GM18519 (cell line): ENCODE results near the gene RPL27.
"Not testable (repeated sequence)": the region's sequence is repeated elsewhere in the genome, so short reads cannot be mapped to it uniquely, and the experiment has no call there.

ENCODE experiments used
- ATAC-seq: cut with Tn5 transposase; IDR thresholded peaks from one replicate; pipeline ENCODE4 v1.9.1; 2021; ENCODE audit warnings: mild to moderate bottlenecking, moderate library complexity; ENCODE audit not compliant: unreplicated experiment, low FRiP score

RPL27 gene

DNA sequence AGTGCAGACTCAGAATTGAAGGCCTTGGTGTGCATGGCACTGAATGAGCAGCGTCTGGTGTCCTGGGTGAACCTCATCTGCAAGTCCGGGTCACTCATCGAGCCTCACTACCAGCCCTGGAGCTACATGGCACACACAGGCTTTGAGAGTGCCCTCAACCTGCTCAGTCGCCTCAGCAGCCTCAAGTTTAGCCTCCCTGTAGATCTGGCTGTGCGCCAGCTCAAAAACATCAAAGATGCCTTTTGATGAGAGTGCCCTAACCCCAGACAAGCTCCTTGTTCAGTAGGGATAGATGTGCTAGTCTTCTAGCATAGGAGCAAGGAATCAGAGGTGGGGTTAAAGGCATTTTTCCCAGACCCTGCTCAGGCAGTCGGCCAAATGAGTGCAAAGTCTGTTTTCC lies 6.7 kb upstream of the RPL27 start:
- ATAC-seq = no peak

GRCh38 chr17:42992872-42993271 lies 5.3 kb upstream of the RPL27 start:
- no peak for ATAC-seq

DNA sequence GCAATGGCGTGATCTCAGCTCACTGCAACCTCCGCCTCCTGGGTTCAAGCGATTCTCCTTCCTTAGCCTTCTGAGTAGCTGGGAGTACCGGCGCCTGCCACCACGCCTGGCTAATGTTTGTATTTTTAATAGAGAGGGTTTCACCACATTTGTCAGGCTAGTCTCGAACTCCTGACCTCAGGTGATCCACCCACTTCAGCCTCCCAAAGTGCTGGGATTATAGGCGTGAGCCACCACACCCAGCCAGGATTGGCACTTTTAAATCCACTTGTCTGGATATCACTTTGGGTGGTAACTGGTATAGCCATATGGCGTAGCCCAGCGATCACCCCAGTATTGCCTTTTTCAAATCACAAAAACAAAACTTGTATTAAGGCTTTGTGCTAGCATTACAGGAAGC lies 4.3 kb upstream of the RPL27 start:
- ATAC-seq = not testable (repeated sequence)

- ATAC-seq = no peak
Observed at GRCh38 chr17:42997390-42997983, 732 bp upstream of the RPL27 start.

GRCh38 chr17:42999003-42999525 lies 845 bp downstream of the RPL27 start:
- ATAC-seq = no peak

GRCh38 chr17:43000894-43001293 lies 2.7 kb downstream of the RPL27 start:
- ATAC-seq = not testable (repeated sequence)

- no peak for ATAC-seq
Observed at GRCh38 chr17:43003542-43004172, 5.4 kb downstream of the RPL27 start.

DNA sequence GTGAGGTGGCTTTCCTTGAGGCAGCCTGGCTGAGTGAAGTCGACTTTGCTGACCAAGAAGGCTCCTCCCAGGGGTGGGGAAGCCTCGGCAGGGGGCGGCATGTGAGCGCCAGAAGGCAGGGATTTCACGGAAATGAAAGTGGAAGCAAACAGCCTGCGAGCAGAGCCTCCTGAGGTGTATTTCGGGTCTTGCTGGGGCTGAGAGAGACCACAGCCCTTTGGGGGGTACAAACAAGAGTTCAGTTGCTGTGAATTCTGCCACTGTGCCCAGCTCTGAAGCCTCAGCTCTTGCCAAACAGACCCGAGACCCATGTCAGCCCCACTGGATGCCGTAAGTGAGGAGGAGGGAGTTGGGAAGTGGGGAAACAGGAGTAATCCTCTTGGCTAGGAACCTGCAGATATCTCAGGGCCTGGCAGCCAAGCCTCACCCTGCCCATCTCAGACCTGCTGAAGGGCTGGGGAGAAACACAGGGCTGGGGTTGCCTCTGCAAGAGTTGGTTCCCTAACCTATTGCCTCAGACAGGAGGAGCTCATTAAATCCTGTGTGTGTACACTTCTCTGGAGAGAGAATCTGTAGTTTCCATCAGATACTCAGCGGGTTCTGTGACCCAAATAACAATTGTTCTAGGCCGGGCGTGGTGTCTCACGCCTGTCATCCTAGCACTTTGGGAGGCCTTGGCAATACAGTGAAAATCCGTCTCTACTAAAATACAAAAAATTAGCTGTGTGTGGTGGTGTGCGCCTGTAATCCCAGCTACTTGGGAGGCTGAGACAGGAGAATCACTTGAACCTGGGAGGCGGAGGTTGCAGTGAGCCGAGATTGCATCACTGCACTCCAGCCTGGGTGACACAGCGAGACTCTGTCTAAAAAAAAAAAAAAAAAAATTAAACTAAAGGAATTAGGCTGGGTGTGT lies 8.7 kb downstream of the RPL27 start, which contains the start of gene IFI35:
IFI35 (plus strand) TSS at position 146 of the 913 bp plus-strand sequence; CDS start at position 310, 164 bp downstream.
- no peak for ATAC-seq

GRCh38 chr17:43010667-43011308 lies 12.6 kb downstream of the RPL27 start:
- ATAC-seq = no peak

DNA sequence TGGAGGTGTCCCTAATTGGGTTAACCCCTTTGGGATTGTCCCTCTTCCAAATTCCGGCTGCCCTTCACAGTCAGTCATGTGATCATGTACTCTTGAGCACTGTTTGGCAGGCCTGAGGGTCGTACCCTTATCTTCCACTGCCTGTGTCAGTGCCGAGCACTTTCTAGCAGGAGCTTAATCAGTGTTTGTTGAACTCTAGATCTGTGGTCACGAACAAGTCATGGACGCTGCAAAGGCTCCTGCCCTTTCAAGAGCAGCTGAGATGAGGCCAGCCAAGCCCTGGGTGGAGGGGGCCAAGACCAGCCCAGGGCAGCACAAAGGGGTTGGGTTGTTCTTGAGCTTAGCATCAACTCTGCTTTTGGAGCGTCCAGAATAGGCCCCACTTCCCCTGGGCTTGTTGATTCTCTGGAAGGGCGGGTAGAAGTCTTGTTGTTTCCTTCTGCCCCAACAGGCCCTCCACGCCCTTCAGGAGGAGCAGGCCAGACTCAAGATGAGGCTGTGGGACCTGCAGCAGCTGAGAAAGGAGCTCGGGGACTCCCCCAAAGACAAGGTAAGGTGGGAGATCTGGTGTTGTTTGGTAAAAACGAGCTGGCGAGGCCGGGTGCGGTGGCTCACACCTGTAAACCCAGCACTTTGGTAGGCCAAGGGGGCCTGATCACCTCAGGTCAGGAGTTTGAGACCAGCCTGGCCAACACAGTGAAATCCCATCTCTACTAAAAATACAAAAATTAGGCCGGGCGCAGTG lies 13.7 kb downstream of the RPL27 start:
- no peak for ATAC-seq

DNA sequence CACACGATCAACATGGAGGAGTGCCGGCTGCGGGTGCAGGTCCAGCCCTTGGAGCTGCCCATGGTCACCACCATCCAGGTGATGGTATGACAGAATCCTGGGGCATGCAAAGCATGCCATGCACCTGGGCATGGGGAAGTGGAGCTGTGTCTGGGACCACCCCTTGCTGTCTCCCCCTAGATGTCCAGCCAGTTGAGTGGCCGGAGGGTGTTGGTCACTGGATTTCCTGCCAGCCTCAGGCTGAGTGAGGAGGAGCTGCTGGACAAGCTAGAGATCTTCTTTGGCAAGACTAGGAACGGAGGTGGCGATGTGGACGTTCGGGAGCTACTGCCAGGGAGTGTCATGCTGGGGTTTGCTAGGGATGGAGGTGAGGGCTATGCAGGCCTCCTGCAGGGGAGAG lies 15.1 kb downstream of the RPL27 start:
- ATAC-seq = no peak

GRCh38 chr17:43014020-43014648 lies 15.9 kb downstream of the RPL27 start:
- ATAC-seq = no peak

- ATAC-seq = no peak
Observed at GRCh38 chr17:43014649-43015542, 16.7 kb downstream of the RPL27 start.

- no peak for ATAC-seq
Observed at GRCh38 chr17:43015579-43015978, 17.4 kb downstream of the RPL27 start.

DNA sequence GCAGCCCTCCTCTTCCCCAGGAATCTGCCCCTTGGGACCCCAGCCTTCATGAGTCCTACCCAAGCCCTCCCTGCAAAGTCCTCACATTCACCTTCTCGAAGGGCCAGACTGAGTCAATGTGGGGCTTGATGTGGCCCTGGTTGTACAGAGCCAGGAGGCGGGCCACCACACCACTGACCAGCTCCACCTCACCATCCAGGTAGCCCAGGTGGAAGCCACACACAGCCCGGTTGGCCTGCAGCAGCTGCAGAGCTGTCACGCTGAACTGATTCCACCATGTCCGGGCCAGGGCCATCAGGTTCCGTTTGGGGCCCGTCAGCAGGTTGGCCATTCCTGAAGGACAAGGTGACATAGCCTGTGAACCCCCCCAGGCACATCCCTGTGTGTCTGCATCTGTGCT lies 18.0 kb downstream of the RPL27 start:
- ATAC-seq = no peak

DNA sequence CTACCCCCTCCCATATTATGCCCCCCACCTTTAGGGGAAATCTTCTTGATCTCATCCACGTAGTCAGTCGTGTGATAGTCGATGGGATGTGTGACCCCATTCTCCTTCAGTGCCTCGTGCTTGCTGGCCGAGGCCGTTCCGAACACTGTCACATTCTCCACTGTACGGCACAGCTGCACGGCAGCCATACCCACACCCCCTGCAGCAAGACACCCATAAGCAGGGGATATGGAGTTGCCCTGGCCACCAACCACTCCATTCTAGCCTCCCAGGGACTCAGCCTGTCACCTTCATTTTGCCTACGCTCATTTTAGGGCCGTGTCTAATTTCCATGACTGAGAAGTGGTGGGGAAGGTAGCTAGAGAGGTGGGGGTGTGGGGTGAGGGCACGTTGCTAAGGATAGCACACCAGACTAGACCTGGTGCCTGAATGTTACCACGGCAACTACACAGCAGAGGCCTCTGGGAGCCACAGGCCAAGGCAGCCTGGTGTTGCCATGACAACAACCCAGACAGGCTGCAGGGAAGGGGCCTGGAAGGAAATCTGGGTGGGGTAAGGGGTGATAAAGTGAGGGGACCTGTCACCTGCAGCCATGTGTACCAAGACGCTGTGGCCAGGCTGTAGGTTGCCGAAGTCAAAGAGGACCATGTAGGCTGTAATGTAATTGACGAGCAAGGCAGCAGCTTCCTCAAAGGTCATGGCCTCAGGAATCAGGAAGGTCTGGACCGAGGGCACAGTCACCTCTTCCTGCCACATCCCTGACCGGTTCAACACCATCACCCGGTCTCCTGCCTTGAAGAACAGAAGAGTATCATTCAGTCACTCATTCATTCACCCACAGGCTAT lies 20.0 kb downstream of the RPL27 start:
- ATAC-seq = no peak

DNA sequence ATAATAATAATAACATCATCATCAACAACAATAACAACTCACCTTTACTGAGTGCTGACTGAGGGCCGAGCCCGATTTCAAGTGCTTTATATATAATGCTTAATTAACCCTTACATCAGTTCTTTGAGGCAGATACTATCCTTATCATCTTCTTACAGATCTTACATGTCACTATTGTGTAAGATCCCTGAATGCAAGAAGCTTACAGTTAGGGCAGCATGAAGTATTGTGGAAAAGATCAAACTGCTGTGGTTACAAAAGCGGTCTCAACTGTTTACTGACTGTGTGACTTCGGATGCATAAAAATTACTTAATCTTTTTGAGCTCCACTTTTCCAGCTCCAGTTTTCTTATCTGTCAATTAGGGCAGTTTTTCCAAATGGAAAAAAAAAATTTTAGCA lies 20.7 kb downstream of the RPL27 start:
- no peak for ATAC-seq

GRCh38 chr17:43019418-43019817 lies 21.2 kb downstream of the RPL27 start:
- no peak for ATAC-seq
